IPS-15b (cell line): Measurements from ENCODE around the gene ELMO1.
"Not testable (repeated sequence)": the region's sequence is repeated elsewhere in the genome, so short reads cannot be mapped to it uniquely, and the experiment has no call there.

Source experiments
- H3K27me3 ChIP-seq: one replicate; pipeline ENCODE4 v1.6.1; 2013; ENCODE audit warnings: low read length; ENCODE audit not compliant: control insufficient read depth, insufficient read depth
- H3K36me3 ChIP-seq: one replicate; pipeline ENCODE4 v1.6.1; 2013; ENCODE audit warnings: low read length; ENCODE audit not compliant: control insufficient read depth, insufficient read depth
- H3K4me1 ChIP-seq: one replicate; pipeline ENCODE4 v1.6.1; 2013; ENCODE audit warnings: mild to moderate bottlenecking, low read length; ENCODE audit not compliant: control insufficient read depth, insufficient read depth
- H3K4me3 ChIP-seq: one replicate; pipeline ENCODE4 v1.5.1; 2013; ENCODE audit warnings: low read depth, low read length
- H3K9ac ChIP-seq: one replicate; pipeline ENCODE4 v1.6.1; 2013; ENCODE audit warnings: low read depth, mild to moderate bottlenecking, low read length
- H3K9me3 ChIP-seq: one replicate; pipeline ENCODE4 v1.6.1; 2013; ENCODE audit warnings: mild to moderate bottlenecking, low read length; ENCODE audit not compliant: control insufficient read depth, insufficient read depth

The ELMO1 gene

GRCh38 chr7:36985866-36986400 lies 462.7 kb downstream of the ELMO1 start:
- no peak overlapping the region for H3K4me3 ChIP-seq
- H3K9me3 ChIP-seq: no peaks in the 10 kb centered on the region
- peaks cover 3% of the 10 kb centered on the region for H3K4me1 ChIP-seq
- H3K36me3 ChIP-seq: no peaks in the 10 kb centered on the region
- no peak overlapping the region for H3K9ac ChIP-seq
- H3K27me3 ChIP-seq: no peaks in the 10 kb centered on the region

GRCh38 chr7:36985316-36985715 lies 463.3 kb downstream of the ELMO1 start:
- no peak overlapping the region for H3K4me3 ChIP-seq
- H3K27me3 ChIP-seq: no peaks in the 10 kb centered on the region
- H3K36me3 ChIP-seq: no peaks in the 10 kb centered on the region
- no peaks in the 10 kb centered on the region for H3K9me3 ChIP-seq
- peaks cover 3% of the 10 kb centered on the region for H3K4me1 ChIP-seq
- H3K9ac ChIP-seq: no peak overlapping the region

- no peak overlapping the region for H3K9ac ChIP-seq
- no peaks in the 10 kb centered on the region for H3K36me3 ChIP-seq
- no peaks in the 10 kb centered on the region for H3K27me3 ChIP-seq
These were observed 463.9 kb downstream of the ELMO1 start for GRCh38 chr7:36984710-36985312.

GRCh38 chr7:36984041-36984521 lies 464.6 kb downstream of the ELMO1 start:
- Histone ChIP-seq H3K27me3 (no peaks in the 10 kb centered on the region), H3K4me3 (no peak overlapping the region), H3K36me3 (no peaks in the 10 kb centered on the region), H3K9ac (no peak overlapping the region), H3K9me3 (no peaks in the 10 kb centered on the region), H3K4me1 (peaks cover 3% of the 10 kb centered on the region)

More at GRCh38 chr7:36984710-36985312, 463.9 kb downstream of the ELMO1 start:
- H3K9me3 ChIP-seq: no peaks in the 10 kb centered on the region
- peaks cover 3% of the 10 kb centered on the region for H3K4me1 ChIP-seq
- H3K4me3 ChIP-seq: no peak overlapping the region

GRCh38 chr7:36982766-36983165 lies 465.9 kb downstream of the ELMO1 start:
- Histone ChIP-seq H3K9me3 (no peaks in the 10 kb centered on the region), H3K4me3 (no peak overlapping the region), H3K4me1 (peaks cover 3% of the 10 kb centered on the region), H3K9ac (no peak overlapping the region), H3K27me3 (no peaks in the 10 kb centered on the region), H3K36me3 (no peaks in the 10 kb centered on the region)

DNA sequence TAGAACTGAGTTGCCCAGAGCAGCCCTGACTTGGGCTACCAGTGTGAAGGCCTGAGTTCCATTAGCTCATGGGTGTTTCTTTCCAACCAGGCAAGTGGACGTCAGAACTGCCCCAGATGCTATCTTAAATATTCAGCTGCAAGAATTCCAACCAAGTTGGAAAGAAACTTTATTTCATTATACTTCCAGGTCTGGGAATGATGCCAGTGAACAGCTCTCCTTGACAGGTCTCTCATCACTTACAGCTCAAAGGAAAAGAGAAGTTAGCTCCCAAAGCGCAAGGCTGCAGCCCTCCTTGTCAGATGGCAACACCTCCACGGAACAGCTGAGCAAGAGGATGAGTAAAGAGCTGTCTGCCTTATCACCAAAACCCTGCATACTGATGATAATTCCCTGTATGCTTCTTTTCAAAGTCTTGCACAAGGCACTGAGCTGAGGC lies 468.8 kb downstream of the ELMO1 start:
- no peaks in the 10 kb centered on the region for H3K36me3 ChIP-seq
- no peaks in the 10 kb centered on the region for H3K27me3 ChIP-seq
- H3K9ac ChIP-seq: no peak overlapping the region
- H3K9me3 ChIP-seq: no peaks in the 10 kb centered on the region
- H3K4me1 ChIP-seq: no peaks in the 10 kb centered on the region
- no peak overlapping the region for H3K4me3 ChIP-seq

DNA sequence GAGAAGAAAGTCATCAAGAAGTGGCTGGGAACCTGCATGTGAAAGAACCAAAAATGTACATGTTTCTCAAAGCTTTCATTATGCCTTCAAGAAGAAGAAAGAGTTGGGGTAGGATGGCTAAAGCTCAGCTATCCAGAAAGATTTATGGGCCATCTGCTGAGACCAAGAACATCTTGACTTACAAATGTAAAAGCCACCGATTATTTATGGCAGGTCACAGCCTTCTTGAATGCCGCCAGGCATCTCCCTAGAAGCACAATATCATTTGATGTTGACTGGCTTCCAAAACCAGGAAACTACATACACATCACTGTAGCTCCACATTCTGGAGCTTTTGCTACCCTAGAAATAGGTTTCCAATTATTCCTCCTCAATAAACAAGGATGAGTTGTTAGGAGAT lies 470.2 kb downstream of the ELMO1 start:
- no peak overlapping the region for H3K9ac ChIP-seq

GRCh38 chr7:36977878-36978277 lies 470.8 kb downstream of the ELMO1 start:
- H3K9me3 ChIP-seq: no peaks in the 10 kb centered on the region
- H3K27me3 ChIP-seq: no peaks in the 10 kb centered on the region
- H3K36me3 ChIP-seq: no peaks in the 10 kb centered on the region
- no peaks in the 10 kb centered on the region for H3K4me1 ChIP-seq
- H3K4me3 ChIP-seq: no peak overlapping the region
- no peak overlapping the region for H3K9ac ChIP-seq

More for the DNA sequence above, 470.2 kb downstream of the ELMO1 start:
- no peaks in the 10 kb centered on the region for H3K4me1 ChIP-seq
- no peaks in the 10 kb centered on the region for H3K9me3 ChIP-seq
- H3K27me3 ChIP-seq: no peaks in the 10 kb centered on the region
- H3K36me3 ChIP-seq: no peaks in the 10 kb centered on the region
- H3K4me3 ChIP-seq: no peak overlapping the region

- H3K4me3 ChIP-seq, H3K9ac ChIP-seq, H3K4me1 ChIP-seq, H3K9me3 ChIP-seq, H3K27me3 ChIP-seq, H3K36me3 ChIP-seq: not testable (repeated sequence)
These were observed 475.1 kb downstream of the ELMO1 start for GRCh38 chr7:36973534-36973933.

DNA sequence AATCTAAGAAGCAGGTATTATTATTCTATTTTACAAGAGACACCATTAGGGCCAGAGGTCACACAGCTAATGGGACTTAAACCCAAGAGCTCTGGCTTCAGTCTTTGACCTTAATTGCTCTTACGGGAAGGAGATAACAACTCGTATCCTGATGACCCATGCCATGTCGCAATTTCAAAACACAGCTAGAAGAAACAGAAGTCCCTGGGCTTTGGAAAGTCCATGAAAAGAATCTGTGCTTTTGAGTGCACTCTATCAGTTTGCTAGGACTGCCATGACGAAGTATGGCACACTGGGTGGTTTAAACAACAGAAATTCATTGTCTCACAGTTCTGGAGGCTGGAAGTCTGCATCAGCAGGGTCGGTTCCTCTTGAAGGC lies 476.5 kb downstream of the ELMO1 start:
- no peak overlapping the region for H3K4me3 ChIP-seq
- no peak overlapping the region for H3K9ac ChIP-seq
- no peaks in the 10 kb centered on the region for H3K4me1 ChIP-seq
- H3K36me3 ChIP-seq: no peaks in the 10 kb centered on the region
- H3K9me3 ChIP-seq: no peaks in the 10 kb centered on the region
- no peaks in the 10 kb centered on the region for H3K27me3 ChIP-seq

DNA sequence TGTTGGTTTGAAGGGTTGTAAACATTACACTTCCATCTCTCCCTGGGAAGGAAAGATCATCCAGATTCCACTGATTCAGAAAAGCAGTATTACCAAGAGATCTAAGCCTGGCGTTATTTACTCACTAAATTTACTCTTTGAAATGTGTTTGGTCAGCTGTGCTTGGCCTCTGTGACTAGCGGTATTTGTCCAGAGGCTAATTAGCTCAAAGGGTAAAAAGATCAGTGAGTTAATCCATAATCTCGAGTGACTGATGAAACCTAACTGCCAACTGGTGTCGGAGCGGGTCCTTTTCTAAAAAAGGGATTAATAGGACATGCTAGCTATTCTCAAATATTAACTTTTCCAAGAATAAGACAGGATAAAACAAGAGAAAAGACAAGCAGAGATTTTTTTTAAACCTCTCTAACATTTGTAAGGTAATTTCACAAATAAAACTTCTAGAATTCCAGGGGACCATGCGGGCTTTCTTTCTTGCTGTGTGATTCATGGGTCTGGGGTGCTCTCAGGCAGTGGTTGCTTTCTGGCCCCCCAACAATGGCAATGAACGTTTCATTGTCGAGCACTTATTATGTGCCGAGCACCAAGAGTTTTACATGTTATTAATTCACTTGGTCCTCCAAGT lies 477.0 kb downstream of the ELMO1 start:
- Histone ChIP-seq H3K9ac (no peak overlapping the region), H3K4me1 (no peaks in the 10 kb centered on the region), H3K36me3 (no peaks in the 10 kb centered on the region)

More for the DNA sequence above, 477.0 kb downstream of the ELMO1 start:
- Histone ChIP-seq H3K4me3 (no peak overlapping the region), H3K9me3 (no peaks in the 10 kb centered on the region), H3K27me3 (no peaks in the 10 kb centered on the region)
